Measurements from ENCODE around the gene SPCS1.
"Not testable (repeated sequence)": the region's sequence is repeated elsewhere in the genome, so short reads cannot be mapped to it uniquely, and the experiment has no call there.

SPCS1 gene

DNA sequence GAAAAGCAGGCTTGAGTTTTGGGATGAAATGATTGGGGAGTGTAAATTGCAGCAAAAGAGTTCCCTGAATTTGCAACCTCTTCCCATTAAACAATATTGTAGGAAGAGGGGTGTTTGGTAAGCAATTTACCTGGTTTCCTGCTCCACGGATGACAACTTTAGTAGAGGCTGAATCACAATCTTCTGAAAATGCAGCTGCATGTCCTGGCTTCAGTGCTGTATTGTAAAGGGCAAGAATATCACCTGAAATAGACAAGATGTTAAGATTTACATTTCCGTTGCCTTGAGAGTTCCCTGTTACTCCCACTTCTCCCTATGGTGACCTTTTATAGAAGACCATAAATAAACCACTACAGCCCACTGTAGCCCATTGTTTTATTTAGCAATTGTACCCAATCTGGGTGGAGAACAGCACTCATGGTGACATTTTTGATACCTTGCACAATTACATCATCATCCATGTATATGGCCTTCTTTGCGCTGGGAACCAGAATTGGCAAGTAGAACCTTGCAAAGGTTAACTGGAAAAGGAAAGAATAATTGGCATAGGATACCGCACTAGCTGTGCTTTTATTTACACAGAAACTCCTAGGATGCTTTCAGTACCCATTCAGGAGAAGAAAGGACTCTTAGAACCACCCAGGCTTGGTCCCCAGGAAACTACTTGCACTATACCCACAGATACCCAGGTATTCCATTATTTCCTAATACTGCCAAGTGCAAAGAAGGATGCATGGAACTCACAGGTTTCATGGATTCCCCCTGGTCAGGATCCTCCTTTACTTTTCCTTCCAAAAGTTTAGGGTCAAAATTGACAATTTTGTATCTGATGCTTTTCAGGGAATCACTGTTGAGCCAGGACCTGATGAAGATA lies 9.9 kb upstream of the SPCS1 start:
- no peak for DNase-seq (ENCODE audit: low read depth)

DNA sequence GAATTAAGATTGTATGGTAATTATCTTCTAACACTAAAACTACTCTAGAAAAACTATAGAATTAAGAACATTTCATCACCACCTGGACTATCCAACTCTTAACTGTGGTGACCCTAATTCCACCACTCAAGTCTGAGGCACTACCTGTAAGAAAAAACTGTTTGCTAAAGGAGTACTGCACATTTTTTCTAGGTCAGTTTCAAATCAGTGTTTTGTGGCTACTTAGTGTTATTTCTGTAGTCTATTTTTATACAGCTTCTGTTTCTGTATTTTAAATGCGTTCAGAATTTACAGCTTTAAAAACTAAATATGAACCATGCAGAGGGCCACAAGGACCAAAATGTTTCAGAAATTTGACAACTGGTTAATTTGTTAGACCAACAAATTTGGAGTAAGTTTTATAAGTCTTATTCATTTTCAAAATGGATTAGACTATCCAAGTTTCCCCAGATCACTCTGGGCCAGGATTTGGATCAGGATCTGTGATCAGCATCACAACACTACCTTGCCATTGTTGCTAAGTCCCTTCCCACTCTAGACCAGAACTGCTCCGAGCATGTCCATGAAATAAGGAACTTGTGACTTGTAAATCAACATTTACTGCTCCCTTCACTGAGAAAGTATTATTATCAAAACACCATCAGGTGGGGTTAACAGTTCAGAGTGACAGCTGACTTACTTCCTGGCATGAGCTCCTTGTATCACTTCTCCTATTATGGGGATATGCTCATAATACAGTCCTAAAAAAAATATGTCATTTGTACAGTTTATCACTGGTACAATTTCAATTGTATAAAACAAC lies 8.9 kb upstream of the SPCS1 start:
- DNase-seq (ENCODE audit: low read depth) = no peak

DNA sequence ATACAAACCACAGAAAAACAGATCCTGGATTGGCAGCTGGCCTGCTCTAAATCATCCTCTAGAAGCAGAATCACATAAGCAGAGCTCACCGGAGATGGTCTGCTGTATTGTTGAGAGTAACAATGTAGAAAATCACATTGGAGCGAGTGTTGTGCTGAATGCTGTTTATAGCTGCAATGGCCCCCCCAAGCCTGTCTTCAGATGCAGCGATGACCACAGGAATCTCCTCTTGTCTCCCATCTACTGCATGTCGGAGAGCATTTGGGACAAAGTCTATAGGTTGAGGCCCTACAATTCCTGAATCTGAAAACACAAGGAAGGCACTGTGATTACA lies 8.3 kb upstream of the SPCS1 start:
- no peak for DNase-seq (ENCODE audit: low read depth)

DNA sequence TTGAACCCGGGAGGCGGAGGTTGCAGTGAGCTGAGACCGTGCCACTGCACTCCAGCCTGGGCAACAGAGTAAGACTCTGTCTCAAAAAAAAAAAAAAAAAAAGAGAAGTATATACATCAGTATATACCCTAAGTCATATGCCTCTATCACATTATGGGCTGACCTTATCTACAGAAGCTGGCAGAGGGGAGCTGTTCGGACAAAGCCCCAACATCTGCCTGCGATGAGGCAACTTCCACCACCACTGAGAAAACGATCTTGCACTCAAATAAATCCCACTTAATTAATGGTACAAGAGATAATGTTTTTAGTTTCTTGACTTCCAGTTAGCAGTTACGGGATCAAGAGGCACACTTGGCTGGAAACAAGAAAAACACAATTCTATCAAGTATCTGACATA lies 2.6 kb upstream of the SPCS1 start:
- DNase-seq (ENCODE audit: low read depth) = no peak

DNA sequence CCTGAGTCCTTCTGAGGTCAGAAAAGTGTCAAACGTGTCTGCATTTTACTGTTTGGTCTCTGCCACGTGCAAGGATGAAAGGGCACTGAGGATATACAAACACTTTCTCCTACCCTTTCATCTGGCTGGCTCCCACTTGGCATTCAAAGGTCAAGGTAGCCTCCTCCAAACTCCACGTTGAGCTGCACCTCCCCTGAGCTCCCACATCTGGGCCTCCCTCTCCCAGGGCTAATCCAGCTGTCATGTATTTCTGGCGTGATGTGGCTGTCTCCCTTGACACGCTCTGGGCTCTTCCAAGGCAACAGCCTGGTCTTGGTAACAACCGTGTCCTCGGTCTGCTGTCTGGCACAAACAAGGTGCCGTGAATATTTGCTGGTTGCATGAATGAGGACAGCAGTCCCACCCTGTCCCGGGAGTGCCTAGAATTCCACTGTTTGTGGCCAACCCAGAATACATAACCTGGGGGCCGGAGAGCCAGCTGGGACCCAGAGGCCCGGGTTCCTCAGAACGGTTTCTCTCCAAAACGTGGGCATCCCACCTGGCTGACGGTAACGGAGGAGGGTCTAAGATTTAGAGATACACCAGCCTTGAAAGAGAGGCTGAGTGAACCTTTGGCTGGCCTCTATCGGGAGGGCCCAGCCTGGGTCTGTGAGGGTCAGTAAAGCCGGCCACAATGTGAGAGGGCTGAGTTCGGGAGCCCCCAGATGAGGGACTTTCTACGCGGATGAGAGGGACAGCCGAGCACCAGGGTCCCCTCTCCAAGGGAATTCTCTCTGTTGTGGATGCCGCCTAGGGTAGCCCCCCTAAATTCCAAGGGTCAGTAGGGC lies 1.1 kb upstream of the SPCS1 start:
- DNase-seq (ENCODE audit: low read depth) = no peak

DNA sequence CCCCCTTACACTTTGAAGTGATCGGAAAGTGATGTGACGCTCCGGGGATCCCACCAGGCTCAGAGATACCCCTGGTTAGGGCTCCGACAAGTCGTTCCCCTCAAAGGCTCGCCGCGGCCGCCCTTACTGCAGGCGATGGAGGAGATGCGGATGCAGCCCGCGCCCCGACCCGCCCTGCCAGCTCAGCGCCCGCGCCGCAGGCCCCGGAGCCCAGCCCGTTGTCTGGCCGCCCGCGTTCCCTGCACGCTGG lies 543 bp upstream of the SPCS1 start:
- DNase-seq (ENCODE audit: low read depth) = no peak

DNA sequence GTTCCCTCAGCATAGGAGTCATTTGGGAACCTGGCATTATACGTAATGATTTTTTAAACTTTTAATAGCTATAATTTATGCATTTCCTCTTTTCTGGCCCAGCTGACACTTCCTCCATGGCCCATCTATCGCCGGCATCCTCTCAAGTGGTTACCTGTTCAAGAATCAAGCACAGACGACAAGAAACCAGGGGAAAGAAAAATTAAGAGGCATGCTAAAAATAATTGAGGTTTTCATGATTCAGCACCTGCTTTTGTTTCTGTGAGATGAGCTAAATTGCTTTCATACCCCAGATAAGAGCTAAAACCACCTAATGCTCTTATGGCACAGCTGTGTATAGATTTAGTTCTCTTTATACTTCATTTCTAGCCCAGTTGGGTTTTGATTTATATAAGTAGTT lies 1.7 kb downstream of the SPCS1 start:
- DNase-seq (ENCODE audit: low read depth) = no peak

DNA sequence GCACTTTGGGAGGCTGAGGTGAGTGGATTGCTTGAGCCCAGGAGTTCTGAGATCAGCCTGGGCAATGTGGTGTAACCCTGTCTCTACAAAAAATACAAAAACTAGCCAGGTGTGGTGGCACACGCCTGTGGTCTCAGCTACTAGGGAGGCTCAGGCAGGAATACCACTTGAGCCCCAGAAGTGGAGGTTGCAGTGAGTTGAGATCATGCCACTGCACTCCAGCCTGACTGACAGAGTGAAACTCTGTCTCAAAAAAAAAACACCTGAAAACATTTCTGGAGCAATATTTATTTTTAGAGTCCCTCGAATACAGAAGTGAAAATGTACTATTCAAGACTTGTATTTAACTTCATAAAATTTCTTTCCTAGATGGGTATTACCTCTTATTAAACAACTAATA lies 4.6 kb downstream of the SPCS1 start:
- no peak for DNase-seq (ENCODE audit: low read depth)

DNA sequence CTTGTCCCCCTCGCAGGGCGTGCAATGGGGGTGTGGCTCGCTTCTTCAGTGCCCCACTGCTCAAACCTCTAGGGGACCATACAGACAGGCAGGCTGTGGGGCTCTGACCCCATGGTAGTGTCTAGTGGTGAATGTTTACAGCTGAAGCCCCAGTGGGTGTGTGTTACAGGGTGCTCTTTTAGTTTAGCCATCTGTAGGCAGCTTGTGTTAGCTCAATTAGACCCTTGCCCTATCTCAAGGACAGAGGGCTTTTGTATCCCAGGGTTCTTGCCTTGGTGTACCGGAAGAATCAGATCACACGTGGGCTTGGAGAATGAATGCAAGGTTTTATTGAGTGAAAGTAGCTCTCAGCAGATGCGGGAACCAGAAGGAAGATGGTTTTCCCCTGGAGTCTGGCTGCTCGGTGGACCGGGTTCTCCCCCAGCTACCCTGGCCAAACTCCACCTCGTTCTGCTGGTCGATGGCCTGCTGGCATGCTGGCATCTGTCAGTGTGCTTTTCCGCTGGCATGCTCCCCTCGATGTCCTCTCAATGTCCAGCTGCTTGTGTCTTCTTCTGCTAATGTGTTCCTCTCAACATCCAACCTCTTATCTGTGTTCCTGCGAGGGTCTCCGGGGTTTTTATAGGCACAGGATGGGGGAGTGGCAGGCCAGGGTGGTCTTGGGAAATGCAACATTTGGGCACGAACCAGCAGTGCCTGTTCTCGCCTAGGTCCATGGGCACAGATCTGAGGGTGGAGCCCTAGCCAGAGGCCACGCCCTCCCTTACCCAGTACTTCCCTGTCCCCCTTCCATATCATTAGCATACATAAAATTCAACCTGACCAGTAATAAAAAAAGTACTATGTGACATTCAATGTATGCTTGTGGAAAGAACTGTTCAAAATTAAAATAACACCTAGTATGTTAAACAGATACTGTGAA lies 6.6 kb downstream of the SPCS1 start:
- no peak for DNase-seq (ENCODE audit: low read depth)

DNA sequence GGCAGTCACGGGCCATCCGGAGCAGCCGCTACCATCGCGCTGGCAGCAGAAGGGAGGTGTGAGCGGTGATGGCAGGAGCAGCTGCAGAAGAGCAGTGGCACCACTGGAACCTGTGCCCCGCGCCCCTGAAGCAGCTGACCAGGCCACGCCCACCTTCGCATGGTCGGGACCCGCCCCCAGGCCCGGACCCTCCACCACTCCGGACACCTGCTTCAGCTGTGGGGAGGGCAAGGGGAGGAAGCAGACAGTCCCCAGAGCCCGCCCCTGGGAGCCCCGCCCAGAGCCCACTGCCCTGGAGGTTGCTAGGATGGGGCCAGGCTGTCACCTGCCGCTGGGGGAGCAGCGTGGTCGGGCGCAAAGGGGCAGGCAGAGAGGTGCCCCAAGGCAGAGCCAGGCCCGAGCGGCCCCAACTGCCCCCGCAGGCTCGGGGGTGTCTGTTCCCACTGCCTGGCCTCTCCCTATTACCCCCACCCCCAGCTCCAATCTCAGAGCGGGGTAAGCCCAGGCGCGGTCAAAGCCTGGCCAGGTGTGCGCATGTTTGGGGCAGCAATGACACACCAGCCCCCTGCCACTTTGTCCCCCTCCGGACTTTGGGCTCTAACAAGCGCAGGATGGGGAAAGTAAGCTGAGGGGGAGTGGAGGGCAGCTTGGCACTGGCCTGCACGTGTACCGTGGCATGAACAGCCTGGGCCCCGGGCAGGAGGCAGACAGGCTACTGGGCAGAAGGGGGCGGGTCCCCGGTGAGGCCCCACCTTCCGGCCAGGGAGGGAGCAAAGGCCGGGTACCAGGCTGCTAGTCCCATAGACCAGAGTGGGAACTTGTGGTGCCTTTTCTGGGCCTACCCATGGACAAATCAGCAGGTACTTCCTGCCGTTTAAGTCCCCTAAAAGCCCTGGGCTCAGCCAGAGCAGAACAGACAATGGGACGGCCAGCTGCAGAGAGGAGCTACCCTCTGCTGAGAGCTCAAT lies 8.7 kb downstream of the SPCS1 start:
- DNase-seq (ENCODE audit: low read depth) = no peak

DNA sequence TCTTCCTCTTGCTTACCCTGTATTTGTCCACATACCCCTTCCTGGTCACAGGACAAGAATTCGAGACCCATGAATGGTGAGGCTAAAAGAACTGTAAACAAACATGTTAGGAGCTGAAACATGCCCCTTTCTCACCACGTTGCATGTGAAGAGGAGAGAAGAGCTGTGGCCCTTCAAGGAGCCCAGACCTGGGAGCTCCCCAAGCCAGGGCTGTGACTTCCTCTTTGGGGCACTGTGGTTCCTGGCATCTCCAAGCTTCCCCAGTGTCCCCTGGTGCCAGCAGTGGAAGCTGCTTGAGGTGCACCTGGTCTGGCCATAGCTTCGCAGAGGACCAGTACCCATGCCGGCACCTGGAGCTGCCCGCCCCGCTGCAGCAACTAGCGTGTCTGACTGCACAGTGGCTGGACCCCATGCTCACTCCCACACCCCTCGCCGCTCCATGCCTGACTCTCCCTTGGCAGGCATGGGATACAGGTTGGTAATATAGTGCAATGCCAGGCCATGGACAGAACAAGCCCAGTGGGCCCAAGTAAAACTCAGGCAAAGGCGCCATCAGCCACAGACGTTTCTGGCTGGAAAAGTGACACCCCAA lies 9.9 kb downstream of the SPCS1 start:
- no peak for DNase-seq (ENCODE audit: low read depth)

DNA sequence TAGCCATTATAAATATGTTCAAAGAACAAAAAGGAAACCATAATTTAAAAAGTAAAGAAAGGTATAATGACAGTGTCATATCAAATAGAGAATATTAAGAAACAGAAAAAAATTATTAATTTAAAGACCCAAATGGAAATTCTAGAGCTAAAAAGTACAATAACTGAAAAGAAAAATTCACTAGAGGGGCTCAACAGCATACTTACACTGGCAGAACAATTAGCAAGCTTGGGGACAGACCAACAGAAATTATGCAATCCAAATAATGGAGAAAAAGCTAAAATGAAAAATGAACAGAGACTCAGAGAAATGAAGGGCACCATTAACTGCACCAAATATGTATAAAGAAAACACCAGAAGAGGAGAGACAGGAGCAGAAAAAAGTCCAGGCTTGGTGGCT lies 13.7 kb downstream of the SPCS1 start:
- no peak for DNase-seq (ENCODE audit: low read depth)

DNA sequence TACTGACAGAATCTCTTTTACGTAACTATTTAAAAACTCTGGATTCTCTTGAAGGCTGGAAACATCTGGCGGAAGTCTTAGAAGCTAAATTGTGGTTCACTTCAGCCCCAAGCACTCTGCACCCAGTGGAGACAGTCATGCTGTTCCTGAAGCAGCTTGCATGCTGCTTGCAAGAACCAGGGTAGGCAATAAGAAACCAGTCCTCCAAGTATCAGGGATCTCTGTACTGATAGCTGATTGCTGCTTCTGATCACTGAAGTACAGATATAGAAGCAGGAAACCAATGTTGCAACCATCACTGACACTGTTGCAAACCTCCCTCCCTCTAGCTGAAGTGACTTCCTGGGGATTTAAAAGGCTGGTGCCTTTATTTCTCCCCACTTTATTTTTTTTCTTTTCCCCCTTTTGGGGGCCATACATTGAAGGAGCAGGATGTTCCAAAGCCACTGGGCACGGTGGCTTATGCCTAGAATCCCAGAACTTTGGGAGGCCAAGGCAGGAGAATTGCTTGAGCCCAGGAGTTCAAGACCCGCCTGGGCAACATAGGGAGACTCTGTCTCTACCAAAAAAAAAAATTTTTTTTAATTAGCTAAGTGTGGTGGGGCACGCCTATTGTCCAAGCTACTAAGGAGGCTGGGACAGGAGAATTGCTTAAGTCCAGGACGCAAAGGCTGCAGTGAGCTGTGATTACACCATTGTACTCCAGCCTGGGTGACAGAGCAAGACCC lies 15.3 kb downstream of the SPCS1 start:
- no peak for DNase-seq (ENCODE audit: low read depth)

DNA sequence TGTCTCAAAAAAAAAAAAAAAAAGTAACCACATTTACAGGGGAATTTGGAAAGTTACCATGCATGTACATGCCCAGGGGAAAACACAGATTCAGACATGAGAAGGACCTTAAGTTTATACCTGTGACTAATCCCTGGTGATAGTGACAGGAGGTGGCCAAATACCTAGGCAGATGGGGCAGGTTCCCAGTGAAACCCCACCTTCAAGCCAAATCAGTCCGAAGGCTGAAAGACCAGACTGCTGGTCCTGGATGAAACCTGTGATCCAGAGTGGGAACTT lies 15.8 kb downstream of the SPCS1 start:
- no peak for DNase-seq (ENCODE audit: low read depth)

DNA sequence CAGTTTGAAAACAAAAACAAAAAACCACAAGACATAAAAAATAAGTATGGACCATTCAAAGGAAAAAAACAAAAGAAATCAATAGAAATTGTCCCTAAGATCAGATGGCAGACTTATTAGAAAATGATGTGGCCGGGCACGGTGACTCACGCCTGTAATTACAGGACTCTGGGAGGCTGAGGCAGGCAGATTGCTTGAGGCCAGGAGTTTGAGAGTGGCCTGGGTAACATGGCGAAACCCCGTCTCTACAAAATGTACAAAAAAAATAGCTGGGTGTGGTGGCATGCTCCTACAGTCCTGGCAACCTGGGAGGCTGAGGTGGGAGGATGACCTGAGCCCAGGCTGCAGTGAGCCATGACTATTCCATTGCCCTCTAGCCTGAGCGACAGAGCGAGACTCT lies 16.6 kb downstream of the SPCS1 start:
- DNase-seq (ENCODE audit: low read depth) = no peak

DNA sequence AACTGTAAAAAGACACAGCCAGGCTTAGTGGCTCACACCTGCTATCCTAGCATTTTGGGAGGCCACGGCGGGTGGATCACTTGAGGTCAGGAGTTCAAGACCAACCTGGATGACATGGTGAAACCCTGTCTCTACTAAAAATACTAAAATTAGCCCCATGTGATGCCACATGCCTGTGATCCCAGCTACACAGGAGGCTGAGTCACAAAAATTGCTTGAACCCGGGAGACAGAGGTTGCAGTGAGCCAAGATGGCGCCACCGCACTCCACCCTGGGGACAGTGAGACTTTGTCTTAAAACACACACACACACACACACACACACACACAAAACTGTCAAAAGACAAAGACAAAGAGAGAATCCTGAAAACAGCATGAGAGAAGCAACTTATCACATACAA lies 18.0 kb downstream of the SPCS1 start:
- no peak for DNase-seq (ENCODE audit: low read depth)

DNA sequence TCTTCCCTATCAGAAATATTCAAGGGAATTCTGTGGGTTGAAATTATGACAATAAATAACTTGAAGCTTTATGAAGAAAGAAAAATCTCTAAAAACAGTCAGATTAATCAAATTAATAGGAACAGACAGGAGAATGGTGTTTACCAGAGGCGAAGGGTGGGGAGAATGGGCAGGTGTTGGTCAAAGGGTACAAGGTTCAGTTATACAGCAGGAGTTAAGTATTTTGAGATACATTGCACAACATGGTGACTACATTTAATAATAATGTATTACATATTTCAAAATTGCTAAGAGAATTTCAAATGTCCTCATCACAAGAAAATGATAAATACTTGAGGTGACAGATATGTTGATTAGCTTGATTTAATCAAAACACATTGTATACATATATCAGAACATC lies 18.6 kb downstream of the SPCS1 start:
- no peak for DNase-seq (ENCODE audit: low read depth)

DNA sequence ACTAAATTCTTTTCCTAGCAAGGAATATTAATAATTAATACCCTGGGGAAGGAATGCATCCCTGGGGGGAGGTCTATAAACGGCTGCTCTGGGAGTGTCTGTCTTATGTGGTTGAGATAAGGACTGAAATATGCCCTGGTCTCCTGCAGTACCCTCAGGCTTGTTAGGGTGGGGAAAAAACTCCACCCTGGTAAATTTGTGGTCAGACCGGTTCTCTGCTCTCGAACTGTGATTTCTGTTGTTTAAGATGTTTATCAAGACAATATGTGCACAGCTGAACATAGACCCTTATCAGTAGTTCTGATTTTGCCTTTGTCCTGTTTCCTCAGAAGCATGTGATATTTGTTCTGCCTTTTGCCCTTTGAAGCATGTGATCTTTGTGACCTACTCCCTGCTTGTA lies 22.8 kb downstream of the SPCS1 start:
- not testable (repeated sequence) for DNase-seq (ENCODE audit: low read depth)

DNA sequence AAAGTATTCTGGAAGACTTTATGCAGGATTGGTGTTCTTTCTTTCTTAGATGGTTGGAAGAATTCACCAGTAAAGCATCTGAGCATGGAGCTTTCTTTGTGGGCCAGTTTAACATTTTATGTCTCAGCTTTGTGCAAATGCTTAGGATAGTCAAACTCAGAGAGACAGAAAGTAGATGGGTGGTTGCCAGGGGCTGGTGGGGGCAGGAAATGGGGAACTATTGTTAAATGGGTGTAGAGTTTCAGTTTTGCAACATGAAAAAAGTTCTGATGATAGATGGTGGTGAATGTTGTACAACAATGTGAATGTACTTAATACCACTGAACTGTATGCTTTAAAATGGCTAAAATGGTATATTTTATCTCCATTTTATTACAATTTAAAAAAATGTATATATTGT lies 24.8 kb downstream of the SPCS1 start:
- DNase-seq (ENCODE audit: low read depth) = no peak

DNA sequence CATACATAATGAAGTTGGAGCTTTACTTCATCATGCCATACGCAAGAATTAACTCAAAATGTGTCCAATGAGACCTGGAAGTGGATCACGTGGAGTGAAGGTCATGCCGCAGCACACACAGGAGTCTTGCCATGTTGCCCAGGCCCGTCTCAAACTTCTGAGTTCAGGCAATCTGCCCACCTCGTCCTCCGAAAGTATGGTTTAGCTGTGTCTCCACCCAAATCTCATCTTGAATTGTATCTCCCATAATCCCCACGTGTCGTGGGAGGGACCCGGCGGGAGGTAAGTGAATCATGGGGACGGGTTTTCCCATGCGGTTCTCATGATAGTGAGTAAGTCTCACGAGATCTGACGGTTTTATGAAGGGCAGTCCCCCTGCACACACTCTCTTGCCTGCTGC lies 25.7 kb downstream of the SPCS1 start:
- DNase-seq (ENCODE audit: low read depth) = no peak
